WERI-Rb-1 (cell line): ENCODE measurements around the gene CPZ.
A peak's percentile ranks its signal among the peaks of the same experiment; 100 is the strongest.

ENCODE experiments used
- DNase-seq: peaks from one replicate; pipeline ENCODE4 v3.0.0-alpha.2; 2020
- H3K27ac ChIP-seq: fragments of 250-450 bp; sonication (Bioruptor Pico); 2 replicates; pipeline ENCODE4 v1.5.1; 2020; ENCODE audit warnings: mild to moderate bottlenecking, moderate library complexity
- H3K27me3 ChIP-seq: fragments of 250-450 bp; sonication (Bioruptor Pico); 2 replicates; pipeline ENCODE4 v1.5.1; 2021; ENCODE audit warnings: mild to moderate bottlenecking, low read depth, moderate library complexity; ENCODE audit not compliant: insufficient read depth, severe bottlenecking
- H3K36me3 ChIP-seq: fragments of 250-450 bp; sonication (Bioruptor Pico); 2 replicates; pipeline ENCODE4 v1.5.1; 2020; ENCODE audit warnings: mild to moderate bottlenecking, moderate library complexity
- H3K4me3 ChIP-seq: 2 replicates; pipeline ENCODE4 v1.5.1; 2011; ENCODE audit warnings: low read depth, mild to moderate bottlenecking, control low read depth, low read length
- H3K9me3 ChIP-seq: fragments of 250-450 bp; sonication (Bioruptor Pico); 2 replicates; pipeline ENCODE4 v1.5.1; 2021; ENCODE audit warnings: mild to moderate bottlenecking, moderate library complexity; ENCODE audit not compliant: severe bottlenecking
- CTCF ChIP-seq: IDR thresholded peaks from 2 replicates; pipeline ENCODE4 v1.5.1; 2011; ENCODE audit warnings: low read depth, mild to moderate bottlenecking, control low read depth, inconsistent platforms, low read length

CPZ gene

GRCh38 chr4:8606476-8606875, 13.9 kb downstream of the CPZ start:
- no peak overlapping the region for H3K4me3 ChIP-seq
- no peak for DNase-seq
- H3K27ac ChIP-seq = no peak overlapping the region
- H3K27me3 ChIP-seq = peaks cover 79% of the 10 kb centered on the region
- no peaks in the 10 kb centered on the region for H3K36me3 ChIP-seq
- TF ChIP-seq CTCF = no peak
- no peaks in the 10 kb centered on the region for H3K9me3 ChIP-seq

GRCh38 chr4:8606966-8607365, 14.4 kb downstream of the CPZ start:
- no peaks in the 10 kb centered on the region for H3K36me3 ChIP-seq
- TF ChIP-seq CTCF = no peak

GRCh38 chr4:8607603-8608481, 15.3 kb downstream of the CPZ start:
- H3K27ac ChIP-seq = no peak overlapping the region
- TF ChIP-seq CTCF = peak; percentile 99
- H3K9me3 ChIP-seq = no peaks in the 10 kb centered on the region
- no peaks in the 10 kb centered on the region for H3K36me3 ChIP-seq
- peaks cover 82% of the 10 kb centered on the region for H3K27me3 ChIP-seq
- peak; percentile 73 for DNase-seq
- no peak overlapping the region; the same call in 1 of the 2 replicates for H3K4me3 ChIP-seq

More at GRCh38 chr4:8606966-8607365, 14.4 kb downstream of the CPZ start:
- DNase-seq = no peak
- Histone ChIP-seq H3K27me3 (peaks cover 83% of the 10 kb centered on the region), H3K4me3 (no peak overlapping the region), H3K27ac (no peak overlapping the region), H3K9me3 (no peaks in the 10 kb centered on the region)

- DNase-seq = no peak
- Histone ChIP-seq H3K9me3 (no peaks in the 10 kb centered on the region), H3K4me3 (no peak overlapping the region), H3K36me3 (no peaks in the 10 kb centered on the region), H3K27me3 (peaks cover 72% of the 10 kb centered on the region), H3K27ac (no peak overlapping the region)
- TF ChIP-seq CTCF = no peak
Measured at GRCh38 chr4:8608714-8609391, 16.3 kb downstream of the CPZ start.

GRCh38 chr4:8609406-8609805, 16.8 kb downstream of the CPZ start:
- Histone ChIP-seq H3K27me3 (peaks cover 68% of the 10 kb centered on the region), H3K36me3 (no peaks in the 10 kb centered on the region), H3K4me3 (no peak overlapping the region), H3K9me3 (no peaks in the 10 kb centered on the region), H3K27ac (no peak overlapping the region)
- no peak for DNase-seq
- TF ChIP-seq CTCF = no peak
